ENCODE data around the gene TMTC1.

The TMTC1 gene

DNA sequence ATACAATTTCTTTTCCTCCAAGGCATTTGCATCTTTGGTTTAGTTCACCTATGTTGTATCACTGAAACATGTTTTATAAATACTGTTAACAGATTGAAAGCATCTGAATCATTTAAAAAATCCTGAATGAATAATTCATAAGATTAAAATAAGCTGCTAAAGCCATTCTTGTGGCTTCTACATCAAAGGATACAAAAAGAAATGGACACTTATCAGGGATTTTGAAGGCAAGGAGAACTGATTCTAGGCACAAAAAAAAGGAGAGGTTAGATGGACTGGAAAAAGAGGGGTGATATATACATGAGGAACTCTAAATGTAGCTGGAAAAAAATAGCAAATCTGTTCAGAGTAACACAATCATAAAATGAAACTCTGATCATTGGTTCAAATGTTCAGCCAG is 280.5 kb downstream of the TMTC1 start:
- Histone ChIP-seq H3K4me3 (ENCODE audit: low read depth, low read length) (no peak overlapping the region), H3K9me3 (ENCODE audit: control insufficient read depth, low read length) (no peaks in the 10 kb centered on the region), H3K9ac (no peak overlapping the region), H3K36me3 (ENCODE audit: control insufficient read depth, insufficient read depth, low read length) (no peaks in the 10 kb centered on the region), H3K79me2 (no peaks in the 10 kb centered on the region), H3K4me1 (no peaks in the 10 kb centered on the region), H2AFZ (no peak overlapping the region), H3K27me3 (ENCODE audit: control insufficient read depth, insufficient read depth, low read length) (no peaks in the 10 kb centered on the region), H3K27ac (no peak overlapping the region), H3K4me2 (ENCODE audit: low read length) (no peak overlapping the region)
- TF ChIP-seq, protein P1, sequence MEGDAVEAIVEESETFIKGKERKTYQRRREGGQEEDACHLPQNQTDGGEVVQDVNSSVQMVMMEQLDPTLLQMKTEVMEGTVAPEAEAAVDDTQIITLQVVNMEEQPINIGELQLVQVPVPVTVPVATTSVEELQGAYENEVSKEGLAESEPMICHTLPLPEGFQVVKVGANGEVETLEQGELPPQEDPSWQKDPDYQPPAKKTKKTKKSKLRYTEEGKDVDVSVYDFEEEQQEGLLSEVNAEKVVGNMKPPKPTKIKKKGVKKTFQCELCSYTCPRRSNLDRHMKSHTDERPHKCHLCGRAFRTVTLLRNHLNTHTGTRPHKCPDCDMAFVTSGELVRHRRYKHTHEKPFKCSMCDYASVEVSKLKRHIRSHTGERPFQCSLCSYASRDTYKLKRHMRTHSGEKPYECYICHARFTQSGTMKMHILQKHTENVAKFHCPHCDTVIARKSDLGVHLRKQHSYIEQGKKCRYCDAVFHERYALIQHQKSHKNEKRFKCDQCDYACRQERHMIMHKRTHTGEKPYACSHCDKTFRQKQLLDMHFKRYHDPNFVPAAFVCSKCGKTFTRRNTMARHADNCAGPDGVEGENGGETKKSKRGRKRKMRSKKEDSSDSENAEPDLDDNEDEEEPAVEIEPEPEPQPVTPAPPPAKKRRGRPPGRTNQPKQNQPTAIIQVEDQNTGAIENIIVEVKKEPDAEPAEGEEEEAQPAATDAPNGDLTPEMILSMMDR (IDR thresholded peaks at IDR 0.05): no peak

DNA sequence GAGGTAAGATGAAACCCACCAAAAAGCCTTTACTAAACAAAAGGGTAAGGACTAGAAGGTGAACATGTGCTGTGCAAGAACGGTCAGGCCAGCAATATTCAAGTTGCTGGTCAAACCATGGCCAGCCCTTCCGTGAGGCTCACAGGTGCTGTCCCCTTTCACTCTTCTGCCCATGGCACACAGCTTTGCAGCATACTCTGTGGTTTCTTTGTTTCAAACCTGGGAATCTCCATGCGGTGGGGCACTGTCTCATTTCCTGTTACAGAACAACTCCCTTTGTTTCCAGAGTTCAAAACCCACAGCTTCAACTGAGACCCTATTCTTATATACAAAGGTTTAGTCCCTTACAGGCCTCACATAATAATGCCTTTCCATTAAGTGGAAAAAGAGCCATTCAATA is 284.5 kb downstream of the TMTC1 start:
- Histone ChIP-seq H3K4me2 (ENCODE audit: low read length) (no peak overlapping the region), H3K79me2 (no peaks in the 10 kb centered on the region), H3K4me3 (ENCODE audit: low read depth, low read length) (no peak overlapping the region), H2AFZ (no peak overlapping the region), H3K9me3 (ENCODE audit: control insufficient read depth, low read length) (no peaks in the 10 kb centered on the region), H3K36me3 (ENCODE audit: control insufficient read depth, insufficient read depth, low read length) (no peaks in the 10 kb centered on the region), H3K27me3 (ENCODE audit: control insufficient read depth, insufficient read depth, low read length) (no peaks in the 10 kb centered on the region), H3K9ac (no peak overlapping the region), H3K4me1 (no peaks in the 10 kb centered on the region), H3K27ac (no peak overlapping the region)
- TF ChIP-seq, protein P1 (IDR thresholded peaks at IDR 0.05): no peak

DNA sequence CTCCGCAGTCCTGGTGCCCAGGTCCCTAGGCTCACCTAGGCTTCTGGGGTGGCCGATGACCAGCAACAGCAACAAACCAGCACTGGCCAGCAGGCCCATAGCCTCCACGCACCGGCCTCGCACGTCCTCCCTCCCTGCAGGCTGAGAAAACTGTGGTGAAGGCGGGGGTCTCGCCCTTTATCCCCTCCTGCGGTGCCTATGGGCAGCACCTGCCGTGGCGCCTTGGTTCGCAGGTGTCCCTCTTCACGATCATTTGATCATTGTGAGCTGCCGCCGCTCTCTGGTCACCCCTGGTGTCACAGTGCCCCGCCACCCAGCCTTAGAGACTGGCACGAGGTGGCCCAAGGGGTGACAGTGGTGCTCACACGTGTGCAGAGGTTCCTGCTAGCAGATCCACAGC is 286.2 kb downstream of the TMTC1 start, which contains the start of gene OVCH1:
Gene OVCH1, minus strand, starts transcription at position 99 of the 400 bp plus-strand sequence. Its CDS starts 0 bp downstream, at position 99.
- no peaks in the 10 kb centered on the region for H3K27me3 ChIP-seq (ENCODE audit: control insufficient read depth, insufficient read depth, low read length)
- no peaks in the 10 kb centered on the region for H3K79me2 ChIP-seq
- H3K4me1 ChIP-seq: no peaks in the 10 kb centered on the region
- no peak within 1 kb of the TSS for H3K27ac ChIP-seq
- no peaks in the 10 kb centered on the region for H3K36me3 ChIP-seq (ENCODE audit: control insufficient read depth, insufficient read depth, low read length)
- no peak within 1 kb of the TSS for H3K4me2 ChIP-seq (ENCODE audit: low read length)
- H2AFZ ChIP-seq: no peak within 1 kb of the TSS
- no peak within 1 kb of the TSS for H3K4me3 ChIP-seq (ENCODE audit: low read depth, low read length)
- H3K9me3 ChIP-seq (ENCODE audit: control insufficient read depth, low read length): no peaks in the 10 kb centered on the region
- H3K9ac ChIP-seq: no peak within 1 kb of the TSS
- TF ChIP-seq, protein P1 (IDR thresholded peaks at IDR 0.05): no peak

DNA sequence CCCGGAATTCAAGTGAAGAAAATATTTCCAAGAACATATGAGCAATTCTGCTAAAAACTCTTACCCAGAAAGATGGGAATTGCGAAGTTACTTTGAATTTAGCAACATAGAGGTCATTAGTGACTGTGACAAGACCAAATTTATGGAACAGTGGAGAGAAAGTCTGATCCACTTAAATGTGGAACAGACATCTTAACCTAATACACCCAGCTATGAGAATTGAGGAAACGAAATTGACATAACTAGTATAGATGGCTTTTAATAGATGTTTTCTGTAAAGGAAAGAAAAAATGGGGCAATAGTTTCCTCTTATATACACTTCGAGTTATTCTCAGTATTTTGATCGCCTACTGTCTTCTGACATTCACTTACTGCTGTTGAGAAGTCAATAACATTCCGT is 290.9 kb downstream of the TMTC1 start:
- Histone ChIP-seq H2AFZ (no peak overlapping the region), H3K4me1 (no peaks in the 10 kb centered on the region), H3K9me3 (ENCODE audit: control insufficient read depth, low read length) (no peaks in the 10 kb centered on the region), H3K4me3 (ENCODE audit: low read depth, low read length) (no peak overlapping the region), H3K4me2 (ENCODE audit: low read length) (no peak overlapping the region), H3K9ac (no peak overlapping the region), H3K36me3 (ENCODE audit: control insufficient read depth, insufficient read depth, low read length) (no peaks in the 10 kb centered on the region), H3K79me2 (no peaks in the 10 kb centered on the region), H3K27me3 (ENCODE audit: control insufficient read depth, insufficient read depth, low read length) (no peaks in the 10 kb centered on the region), H3K27ac (no peak overlapping the region)
- TF ChIP-seq, protein P1 (IDR thresholded peaks at IDR 0.05): no peak

DNA sequence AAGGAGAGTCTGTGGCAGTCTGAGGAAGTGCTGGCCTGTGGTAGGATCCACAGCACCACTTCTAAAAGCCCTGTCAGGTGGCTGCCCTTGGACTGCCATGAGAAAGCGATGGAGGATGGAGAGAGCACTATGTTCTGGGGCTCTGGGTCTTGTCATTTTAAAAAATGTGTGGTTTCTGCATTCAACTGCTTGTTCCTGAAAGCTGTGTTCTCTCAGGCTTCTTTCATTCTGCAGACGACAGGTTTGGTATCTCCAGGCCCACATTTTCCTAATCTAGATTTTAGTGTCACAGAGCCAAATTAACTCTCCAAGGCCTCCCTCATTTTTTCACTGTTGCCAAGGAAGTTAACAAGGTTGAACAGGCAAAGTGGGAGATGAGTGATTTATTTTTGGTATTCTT is 296.8 kb downstream of the TMTC1 start:
- Histone ChIP-seq H3K4me2 (ENCODE audit: low read length) (no peak overlapping the region), H3K9ac (no peak overlapping the region), H3K4me3 (ENCODE audit: low read depth, low read length) (no peak overlapping the region), H3K36me3 (ENCODE audit: control insufficient read depth, insufficient read depth, low read length) (no peaks in the 10 kb centered on the region), H3K27ac (no peak overlapping the region), H3K79me2 (no peaks in the 10 kb centered on the region), H3K4me1 (no peaks in the 10 kb centered on the region), H3K9me3 (ENCODE audit: control insufficient read depth, low read length) (no peaks in the 10 kb centered on the region), H2AFZ (no peak overlapping the region), H3K27me3 (ENCODE audit: control insufficient read depth, insufficient read depth, low read length) (no peaks in the 10 kb centered on the region)
- TF ChIP-seq, protein P1 (IDR thresholded peaks at IDR 0.05): no peak
